CD4-positive, alpha-beta T cell treated with Interleukin-15 for 1 hour (primary cell): ENCODE data around the gene EXTL1.

Experiments used
- DNase-seq: peaks from one replicate; pipeline ENCODE4 v3.0.0-alpha.2; 2020

The EXTL1 gene

DNA sequence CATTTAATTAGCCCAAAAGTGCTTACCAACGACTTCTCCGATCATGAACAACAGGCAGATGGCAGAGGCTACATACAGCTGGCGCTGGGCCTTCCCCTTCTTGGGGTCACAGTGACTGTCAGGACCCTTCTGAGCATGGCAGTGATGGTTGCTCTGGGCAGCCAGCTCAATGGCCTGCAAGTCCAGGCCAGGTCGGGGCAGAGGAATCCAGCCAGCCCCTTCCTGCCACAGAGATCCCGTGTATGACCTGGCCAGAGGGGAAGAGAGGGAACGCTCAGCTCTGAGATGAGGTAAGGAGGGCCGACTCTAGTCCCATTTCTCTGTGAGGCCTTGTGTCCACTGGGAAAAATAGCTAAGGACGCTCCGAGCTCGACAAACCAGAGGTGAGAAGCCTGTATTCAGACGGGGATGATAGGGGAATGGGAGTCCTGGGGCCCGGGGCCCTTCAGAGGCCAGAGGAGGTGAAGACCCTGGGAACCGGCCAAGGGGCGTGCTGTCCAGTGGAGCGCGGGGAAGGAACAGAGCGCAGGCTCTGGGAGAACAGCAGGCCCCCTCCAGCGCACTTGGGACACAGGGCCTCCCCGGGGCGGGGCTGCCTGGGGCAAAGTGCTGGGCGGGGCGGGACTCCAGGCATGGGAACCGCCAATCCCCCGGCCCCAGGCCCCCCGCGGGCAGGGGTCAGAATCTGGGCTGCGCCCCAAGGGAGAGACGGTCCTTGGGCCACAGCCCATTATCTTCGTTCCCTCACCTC, 23.6 kb downstream of the EXTL1 start:
- no peak for DNase-seq

DNA sequence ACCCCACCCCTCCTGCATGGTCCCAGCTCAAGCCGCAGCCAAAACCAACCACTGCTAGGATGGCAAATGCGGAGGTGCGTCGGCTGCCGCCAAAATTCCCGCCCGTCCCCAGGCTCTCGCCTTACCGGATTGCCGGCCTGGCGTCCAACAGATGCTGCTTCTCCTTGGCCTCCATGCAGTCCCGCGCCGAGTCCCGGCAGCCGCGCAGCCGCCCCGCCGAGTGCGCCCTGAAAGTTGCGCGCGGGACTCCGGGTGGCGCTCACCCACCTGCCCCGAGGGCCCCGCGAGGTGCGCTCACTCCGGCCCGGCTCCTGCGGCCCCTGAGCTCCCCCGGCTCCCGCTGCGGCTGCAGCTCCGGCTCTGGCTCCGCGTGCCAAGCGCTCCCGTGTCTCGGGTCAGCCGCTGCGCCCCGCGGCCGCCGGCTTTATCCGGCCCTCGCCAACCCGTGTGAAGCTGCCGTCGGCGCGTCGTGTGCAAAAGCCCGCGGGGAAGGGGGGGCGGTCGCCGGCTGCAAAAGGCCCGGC, 24.2 kb downstream of the EXTL1 start, which contains the start of gene SLC30A2:
Gene SLC30A2, minus strand, starts transcription at position 397 of the 524 bp plus-strand sequence. Its CDS starts 222 bp downstream, at position 175.
- no peak for DNase-seq

DNA sequence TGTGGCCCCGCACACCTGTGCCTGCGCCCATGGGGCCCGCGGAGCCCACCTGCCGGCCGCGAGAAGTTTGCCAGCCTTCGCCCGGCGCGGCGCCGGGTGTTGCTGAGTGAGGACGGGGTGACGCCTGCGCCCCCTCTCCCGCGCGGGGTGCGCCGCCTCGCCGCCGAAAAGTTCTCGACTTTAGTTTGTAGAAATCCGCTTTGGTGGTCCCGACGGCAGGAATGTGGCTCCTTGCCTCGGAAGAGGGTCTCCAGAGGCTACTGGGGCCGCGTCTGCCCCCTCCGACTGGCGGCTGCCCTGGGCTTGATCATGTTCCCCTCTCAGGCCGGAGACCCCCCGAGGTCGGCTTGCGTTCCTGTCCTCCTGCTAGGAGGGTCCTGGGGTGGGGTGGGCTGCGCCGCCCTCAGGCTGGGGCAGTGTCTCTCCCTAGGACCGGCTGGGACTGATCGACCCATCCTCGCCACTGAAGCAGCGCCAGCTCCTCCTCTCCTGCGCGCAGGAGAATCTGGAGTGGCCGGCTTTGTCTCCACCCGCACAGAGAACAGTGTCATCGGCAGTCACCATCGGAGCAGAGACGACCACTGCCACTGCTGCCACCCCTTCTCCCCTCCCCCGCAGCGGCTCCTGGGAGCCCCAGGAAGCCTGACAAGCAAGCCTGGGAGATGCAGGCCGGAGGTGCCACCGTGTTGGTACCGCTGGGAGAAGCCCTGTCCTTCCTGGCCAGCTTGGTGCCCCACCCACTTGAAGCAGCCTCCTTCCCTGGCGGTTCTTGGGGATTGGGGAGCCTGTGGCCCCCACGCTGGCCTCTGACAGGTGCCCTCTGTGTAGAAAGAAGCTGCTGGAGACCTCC, 24.9 kb downstream of the EXTL1 start:
- DNase-seq: no peak

DNA sequence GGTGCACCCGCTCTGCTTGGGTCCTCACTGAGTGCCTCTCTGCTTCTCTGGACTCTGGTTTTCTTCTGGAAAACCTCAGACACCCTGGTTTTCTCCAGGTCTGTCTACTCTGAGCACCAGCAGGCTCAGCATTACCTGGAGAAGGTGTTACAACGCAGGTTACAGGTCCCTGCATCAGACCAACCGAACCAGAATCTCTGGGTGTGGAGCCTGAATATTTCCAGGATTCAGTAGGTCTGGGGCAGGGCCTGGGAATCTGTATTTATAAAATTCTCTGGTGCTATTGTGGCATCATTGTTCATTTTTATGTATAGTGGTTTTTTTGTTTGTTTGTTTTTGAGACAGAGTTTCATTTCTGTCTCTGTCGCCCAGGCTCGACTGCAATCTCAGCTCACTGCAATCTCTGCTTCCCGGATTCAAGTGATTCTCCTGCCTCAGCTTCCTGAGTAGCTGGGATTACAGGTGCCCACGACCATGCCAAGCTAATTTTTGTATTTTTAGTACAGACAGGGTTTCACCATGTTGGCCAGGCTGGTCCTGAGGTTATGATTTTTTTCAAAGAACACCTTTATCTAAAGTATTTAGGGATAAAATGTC, 25.8 kb downstream of the EXTL1 start:
- no peak for DNase-seq

DNA sequence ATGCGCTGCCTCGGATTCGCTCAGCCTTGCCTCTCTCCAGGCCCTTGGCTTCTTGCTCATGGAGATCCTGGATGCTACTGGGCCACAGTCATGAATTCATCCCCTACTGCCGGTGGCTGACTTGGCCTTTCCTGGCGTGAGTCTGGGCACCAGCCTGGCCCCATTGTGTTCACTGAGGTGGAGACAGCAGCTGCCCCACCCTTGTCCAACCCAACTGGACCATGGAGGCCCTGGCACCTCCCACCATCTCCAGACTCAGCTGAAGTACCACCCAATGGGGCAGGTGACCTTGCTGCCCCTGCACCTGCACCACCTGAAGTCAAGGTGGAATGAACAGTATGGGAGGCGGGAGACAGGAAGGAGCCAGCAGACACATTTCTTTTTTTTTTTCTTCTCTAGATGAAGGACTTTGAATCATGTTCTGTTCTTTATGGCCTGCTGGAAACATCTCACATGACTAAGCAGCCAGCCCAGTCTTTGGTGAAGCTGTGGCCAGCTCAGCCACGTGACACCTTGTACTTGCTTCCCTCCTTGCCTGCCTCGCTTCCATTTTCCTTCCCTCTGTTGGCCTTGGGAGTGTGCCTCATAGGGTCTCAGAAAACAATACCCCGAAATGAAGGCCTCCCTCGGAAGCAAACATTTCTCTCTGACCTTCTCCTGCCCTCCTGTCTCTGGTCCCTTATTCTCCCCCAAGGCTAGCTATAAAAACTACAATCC, 28.1 kb downstream of the EXTL1 start:
- no peak for DNase-seq

DNA sequence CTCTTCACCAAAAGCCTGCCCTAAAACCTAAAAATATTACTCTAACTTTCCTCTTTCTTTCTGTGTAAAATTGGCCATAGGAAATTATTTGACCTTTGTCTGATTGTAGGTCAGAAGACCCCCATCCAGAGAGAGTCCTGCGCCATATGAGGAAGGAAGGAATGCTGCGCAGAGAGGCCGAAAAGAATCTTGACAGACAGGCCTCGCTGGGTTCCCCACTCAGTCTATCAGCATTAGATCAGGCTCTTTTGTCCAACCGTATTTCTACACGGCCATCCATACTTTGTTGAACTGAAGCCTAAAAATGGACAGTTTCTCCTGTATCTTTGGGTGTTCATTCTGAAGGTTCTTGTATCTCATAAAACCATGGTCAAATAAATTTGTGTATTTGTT, 28.7 kb downstream of the EXTL1 start:
- no peak for DNase-seq

DNA sequence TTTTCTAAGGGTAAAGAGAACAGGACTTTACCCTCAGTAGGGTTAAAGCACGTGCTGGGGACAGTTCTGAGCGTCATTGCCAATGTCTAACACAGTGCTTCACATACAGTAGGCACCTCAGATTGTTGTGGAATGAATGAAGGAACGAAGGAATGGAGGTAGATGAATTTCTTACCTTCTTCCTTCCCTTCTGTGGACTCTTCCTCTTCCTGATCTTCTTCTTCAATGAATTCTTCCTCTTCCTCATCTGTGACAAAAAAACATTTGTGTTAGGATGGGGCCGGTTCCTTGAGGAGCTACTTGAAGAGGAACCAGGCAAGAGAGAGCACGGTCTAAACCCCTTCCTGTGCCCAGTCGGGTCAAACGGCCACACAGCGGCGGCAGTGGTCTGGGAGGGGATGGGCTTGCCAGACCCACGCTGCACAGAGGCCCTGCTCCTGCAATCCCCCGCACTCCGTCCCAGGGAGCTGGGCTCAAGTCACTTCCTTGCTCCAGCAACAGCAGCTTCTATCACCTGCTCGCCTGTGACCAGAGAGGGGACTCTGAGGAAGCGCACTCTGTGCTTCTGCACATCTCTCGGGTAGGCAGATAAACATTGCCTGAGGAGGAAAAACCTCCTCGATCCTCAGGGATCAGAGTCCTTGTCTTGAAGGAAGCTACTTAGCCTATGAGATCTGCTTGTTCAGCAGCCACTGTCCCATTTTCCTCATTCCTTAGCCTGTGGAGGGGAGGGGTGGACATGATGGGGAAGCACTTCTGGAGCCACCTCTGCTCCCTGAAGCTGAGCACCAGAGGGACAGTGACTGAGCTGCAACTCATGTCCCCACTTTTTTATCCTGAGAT, 32.4 kb downstream of the EXTL1 start:
- no peak for DNase-seq

DNA sequence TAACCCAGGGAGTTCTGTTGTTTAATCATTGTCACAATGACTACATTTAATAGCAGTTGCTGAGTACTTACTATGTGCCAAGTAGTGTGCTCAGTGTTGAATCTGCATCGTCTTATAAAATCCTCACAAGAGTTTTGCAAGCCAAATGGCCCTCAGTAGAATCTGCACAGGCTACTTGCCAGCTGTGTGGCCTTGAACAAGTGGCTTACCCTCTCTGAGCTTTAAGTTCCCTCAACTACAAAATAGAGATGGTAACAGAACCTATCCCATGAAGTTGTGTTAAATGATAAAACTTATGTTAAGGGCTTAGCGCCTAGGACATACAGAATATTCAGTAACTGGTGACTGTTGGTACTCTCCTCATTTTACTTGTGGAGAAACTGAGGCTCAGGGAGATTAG, 33.5 kb downstream of the EXTL1 start:
- DNase-seq: no peak

DNA sequence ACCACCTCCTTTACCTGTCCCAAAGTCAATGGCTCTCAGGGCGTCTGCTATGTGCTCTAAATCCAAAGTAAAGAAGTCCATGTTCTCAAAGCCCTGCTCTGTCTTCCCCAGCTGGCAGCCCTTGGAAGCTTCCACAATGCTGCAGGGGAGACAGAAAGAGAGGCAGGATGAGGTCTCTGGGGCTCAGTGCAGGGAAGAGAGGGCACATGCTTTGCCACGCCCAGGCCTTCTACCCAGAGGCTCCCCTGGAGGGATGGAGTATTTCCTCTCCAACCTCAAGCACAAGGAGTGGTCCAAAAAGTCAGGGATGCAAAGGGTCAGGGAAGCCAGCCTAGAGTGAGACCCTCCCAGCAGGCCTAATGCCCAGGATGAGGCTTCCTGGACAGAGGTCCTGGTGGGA, 35.6 kb downstream of the EXTL1 start:
- DNase-seq: no peak

DNA sequence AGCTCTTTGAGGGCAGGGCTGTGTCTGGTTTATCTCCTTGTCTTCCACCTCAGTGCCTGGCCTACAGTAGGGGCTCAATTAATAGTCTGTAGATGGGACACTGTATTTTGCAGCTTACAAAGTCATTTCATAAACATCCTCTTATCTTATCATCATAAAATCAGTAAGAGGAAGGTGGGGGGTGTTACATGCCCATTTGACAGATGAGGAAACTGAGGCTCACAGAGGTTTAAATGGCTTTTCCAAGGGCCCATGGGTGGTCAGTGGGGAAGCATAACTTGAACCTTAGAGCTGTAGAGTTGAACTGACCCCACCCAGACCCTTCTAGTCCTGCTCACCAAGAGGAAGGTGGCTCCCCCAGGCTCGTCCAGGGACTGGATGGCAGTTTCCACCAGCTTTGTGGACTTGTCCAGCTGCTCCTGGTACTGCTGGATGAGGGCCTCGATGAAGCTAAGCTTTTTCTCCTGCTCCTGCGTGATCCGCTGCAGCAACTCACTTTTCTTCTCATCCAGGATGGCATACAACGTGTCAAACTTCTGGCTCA, 36.5 kb downstream of the EXTL1 start:
- DNase-seq: no peak

DNA sequence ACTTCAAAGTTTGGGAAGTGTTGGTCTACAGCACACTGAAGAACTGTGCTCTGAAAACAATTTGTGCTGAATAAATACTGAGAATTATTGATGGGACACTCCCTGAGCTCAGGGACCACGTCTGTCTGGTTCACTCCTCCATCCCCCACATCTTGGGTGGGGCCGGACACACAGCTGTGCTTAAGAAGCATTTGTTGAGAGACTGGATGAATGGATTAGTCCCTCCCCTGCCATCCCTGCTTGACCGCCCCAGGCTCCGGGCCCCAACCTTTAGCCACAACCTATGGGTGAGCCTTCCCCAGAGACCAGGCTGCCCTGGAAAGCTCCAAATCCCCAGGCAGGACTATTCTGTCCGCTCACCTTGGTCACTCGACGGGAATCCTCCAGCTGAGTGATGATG, 38.3 kb downstream of the EXTL1 start:
- DNase-seq: no peak

DNA sequence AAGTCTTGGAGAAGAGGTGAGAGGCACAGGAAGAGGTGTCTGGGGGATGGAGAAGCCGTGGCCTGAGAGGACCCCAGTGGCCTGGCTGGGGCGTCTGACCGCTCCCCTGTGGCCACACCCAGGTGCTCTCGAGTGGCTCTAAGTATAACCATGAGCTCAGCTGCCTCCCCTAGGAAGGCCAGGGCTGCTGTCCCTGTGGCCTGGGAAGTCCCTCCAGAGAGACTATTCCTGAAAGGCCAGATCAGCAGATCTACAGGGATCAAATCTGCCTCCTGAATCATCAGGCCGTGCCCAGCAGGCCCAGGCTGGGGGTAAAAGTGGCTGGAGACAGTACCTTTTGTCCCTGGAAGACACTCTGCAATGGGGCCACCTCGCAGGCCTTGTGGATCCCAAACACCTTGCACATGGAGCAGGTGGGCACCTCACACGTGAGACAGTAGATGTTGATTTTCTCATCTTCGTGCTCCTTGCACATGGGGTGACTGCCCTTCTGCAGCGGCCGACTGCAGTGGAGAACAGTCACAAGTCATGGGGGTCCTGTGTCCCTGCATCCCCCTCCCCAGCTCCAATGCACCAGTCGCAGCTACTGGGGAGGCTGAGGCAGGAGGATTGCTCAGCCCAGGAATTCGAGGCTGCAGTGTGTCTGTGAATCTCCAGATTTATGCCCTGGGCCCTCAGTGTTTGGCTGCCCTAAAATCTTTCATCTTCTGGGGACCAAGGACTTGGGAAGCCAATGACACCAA, 39.4 kb downstream of the EXTL1 start:
- DNase-seq: no peak

DNA sequence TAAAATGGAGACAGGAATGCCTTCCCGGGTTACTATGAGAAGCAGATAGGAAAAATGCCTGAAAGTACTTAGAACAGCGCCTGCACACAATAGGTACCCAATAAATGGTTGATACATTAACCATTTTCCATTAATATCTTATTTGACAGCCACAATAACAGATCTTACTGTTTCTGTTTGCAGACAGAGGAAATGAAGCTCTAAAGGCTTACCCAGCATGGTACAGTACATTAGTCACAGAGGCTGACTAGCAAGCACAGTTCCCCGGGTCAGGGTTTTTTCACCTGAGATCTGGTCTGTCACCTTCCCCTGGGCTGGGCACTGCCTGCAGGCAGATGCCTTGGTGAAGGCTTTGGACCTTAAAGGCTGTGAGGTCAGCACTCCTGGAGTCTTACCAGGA, 43.0 kb downstream of the EXTL1 start:
- no peak for DNase-seq

DNA sequence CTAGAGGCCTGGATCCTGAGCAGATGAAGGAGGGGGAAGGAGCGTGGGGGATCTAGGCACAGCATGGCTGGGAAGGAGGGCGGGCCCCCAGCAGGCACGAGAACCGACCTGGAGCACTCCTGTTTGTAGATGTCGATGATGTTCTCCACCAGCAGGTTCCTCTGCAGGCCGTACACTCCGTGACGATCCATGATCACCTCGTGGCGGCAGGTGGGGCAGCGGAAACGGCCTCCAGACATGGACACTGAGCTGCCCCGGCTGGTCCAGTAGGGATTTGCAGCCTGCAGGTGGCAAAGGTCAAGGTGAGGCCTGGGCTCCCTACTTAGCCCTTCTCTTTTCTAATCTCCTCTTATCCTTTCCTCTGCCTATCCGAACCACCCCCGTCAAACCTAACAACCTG, 44.6 kb downstream of the EXTL1 start:
- DNase-seq: no peak

DNA sequence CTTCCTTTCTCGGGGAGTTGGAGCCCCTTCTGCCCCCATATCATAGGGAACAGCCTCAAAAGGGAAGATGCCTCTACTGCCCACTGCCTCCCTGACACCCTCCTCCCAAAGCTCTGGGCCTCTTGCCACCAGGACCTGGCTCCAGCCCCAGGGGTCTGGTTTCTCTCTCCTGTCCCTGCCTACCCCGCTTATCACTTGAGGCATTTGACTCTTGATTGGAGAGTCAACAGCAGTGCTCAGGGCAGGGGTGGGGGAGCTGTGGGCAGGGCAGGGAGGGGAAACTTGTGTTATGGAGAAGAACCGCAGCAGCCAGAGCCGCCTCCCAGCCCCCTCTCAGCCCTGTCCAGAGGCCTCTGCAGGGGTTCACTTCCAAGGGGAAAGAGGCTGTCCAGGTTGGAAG, 45.3 kb downstream of the EXTL1 start:
- DNase-seq: no peak

DNA sequence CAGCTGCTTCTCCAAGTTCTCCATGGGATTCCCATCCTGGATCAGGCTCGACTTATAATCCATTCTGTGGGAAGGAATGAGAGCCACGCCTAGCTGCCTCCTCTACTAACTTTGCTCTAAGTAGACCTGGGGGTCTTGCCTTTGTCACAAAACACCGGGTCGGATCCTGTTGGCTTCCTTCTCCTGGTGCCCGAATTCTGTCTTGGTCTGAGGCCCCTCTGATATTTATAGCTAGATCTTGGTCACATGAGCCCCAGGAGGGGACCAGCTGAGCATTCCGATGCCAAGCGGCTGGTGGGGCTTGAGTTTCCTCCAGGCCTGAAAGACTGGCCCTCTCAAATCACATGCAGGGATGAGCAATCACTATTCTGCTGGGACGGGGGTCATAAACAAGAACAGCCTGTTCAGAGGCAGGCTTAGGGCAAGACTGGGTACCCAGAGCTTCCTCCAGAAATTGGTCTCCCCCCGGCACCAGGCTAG, 45.9 kb downstream of the EXTL1 start, which contains the start of gene TRIM63:
Gene TRIM63, minus strand, starts transcription at position 199 of the 480 bp plus-strand sequence. Its CDS starts 136 bp downstream, at position 63.
- DNase-seq: no peak

DNA sequence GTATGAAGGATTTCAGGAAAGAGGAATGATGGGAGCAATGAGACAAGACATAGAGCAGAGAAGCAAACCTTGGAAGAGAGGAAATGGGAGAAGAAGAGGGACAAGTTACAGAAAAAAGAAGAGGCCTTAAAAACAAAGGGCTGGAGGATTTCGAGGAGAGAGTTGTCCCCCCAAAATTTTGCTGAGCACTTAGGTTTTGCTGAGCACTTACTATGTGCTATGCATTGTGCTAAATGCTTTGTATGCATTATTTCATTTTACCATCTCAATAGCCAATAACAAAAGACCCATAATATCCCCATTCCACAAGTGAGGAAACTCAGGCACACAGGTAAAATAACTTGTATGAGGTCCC, 48.3 kb downstream of the EXTL1 start:
- DNase-seq: no peak

DNA sequence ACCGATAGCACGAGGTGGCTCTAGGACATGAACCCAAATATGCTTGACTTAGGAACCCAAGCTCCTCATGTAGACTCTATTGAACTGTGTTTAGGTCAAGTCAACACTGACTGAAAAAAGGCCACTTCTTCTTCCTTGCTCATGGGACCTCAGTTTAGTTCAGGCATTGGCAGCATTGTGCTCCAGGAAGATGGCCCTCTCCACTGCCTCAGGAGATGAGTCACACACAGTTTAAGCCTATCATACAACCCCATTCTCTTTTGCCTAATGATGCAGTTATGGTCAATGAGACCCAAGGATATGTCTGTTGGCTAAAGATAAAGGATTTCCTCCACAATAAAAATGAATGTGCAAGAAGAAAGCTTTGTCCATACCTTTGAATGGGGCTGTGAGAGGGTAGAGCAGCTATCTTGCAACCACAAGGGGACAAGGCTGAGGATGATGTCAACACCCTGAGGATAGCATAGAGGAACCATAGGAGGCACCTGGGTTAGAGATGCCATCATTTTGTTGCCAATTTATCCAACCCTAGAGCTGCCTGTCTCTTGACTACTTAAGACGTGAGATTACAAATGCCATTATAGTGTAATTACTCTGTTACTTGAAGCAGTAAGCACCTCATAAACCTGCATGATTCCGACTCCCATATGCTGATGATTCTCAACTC, 48.9 kb downstream of the EXTL1 start:
- no peak for DNase-seq

DNA sequence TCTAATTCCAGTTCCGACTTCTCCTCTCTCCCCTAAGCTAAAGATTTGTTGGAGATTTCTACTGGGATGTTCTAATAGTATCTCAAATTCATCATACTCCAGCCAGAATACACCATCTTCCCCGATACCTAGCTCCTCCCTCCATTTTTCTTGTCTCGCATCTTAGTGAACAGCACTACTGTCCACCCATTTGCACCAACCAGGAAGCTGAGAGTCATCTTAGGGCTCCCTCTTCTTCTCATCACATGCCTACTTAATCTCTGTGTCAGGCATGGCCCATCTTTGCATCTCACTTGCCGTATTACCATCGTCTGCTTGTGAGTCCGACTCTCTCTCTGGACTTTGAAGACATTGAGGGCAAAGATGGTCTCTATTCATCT, 49.4 kb downstream of the EXTL1 start:
- no peak for DNase-seq

DNA sequence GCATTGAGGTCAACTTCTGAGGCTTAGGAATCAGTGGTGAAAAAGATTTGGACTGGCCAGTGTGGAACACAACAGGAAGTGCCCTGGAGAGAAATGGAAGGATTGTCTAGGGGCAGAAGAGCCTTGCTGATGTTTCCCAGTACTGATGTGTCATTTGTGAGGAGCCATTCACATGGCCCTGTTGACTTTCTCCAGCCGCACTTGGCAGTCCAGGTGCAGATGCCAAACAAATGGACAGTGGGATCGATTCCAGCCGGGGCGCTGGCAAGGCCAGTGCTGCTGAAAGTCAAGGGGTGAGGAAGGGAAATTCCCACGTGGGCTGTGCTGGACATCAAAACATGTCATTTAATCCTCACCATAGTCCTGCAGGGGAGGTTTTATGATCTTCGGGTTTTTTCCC, 50.7 kb downstream of the EXTL1 start:
- DNase-seq: no peak
